H9 (cell line): ENCODE measurements around the gene KANSL1L. TPM values are rescaled to one million over a fixed set of nuclear protein-coding genes. Genes with fewer than 3 reads are reported as not detected.

ENCODE experiments used
- DNase-seq: peaks from one replicate; pipeline ENCODE4 v3.0.0-alpha.2; 2017
- H2AFZ ChIP-seq: one replicate; pipeline ENCODE4 v1.6.1; 2013; ENCODE audit warnings: mild to moderate bottlenecking, low read length, control low read depth, moderate library complexity
- H2AK5ac ChIP-seq: 2 replicates; pipeline ENCODE4 v1.6.1; 2013; ENCODE audit warnings: low read length, control low read depth, mixed read lengths; ENCODE audit not compliant: insufficient read length
- H2BK120ac ChIP-seq: one replicate; pipeline ENCODE4 v1.6.1; 2013; ENCODE audit warnings: low read depth, mild to moderate bottlenecking, low read length, control low read depth, inconsistent platforms; ENCODE audit not compliant: poor library complexity, severe bottlenecking
- H2BK12ac ChIP-seq: 2 replicates; pipeline ENCODE4 v1.6.1; 2013; ENCODE audit warnings: low read length, control low read depth, mixed read lengths, low read depth; ENCODE audit not compliant: insufficient read length
- H2BK15ac ChIP-seq: 2 replicates; pipeline ENCODE4 v1.6.1; 2013; ENCODE audit warnings: low read depth, low read length, control low read depth
- H2BK20ac ChIP-seq: one replicate; pipeline ENCODE4 v1.6.1; 2013; ENCODE audit warnings: low read depth, mild to moderate bottlenecking, low read length, control low read depth, inconsistent platforms; ENCODE audit not compliant: poor library complexity, severe bottlenecking
- H2BK5ac ChIP-seq: 2 replicates; pipeline ENCODE4 v1.6.1; 2013; ENCODE audit warnings: low read length, control low read depth, mixed read lengths; ENCODE audit not compliant: insufficient read length
- H3K14ac ChIP-seq: 2 replicates; pipeline ENCODE4 v1.6.1; 2013; ENCODE audit warnings: low read length, control low read depth; ENCODE audit not compliant: insufficient read depth
- H3K18ac ChIP-seq: 2 replicates; pipeline ENCODE4 v1.6.1; 2013; ENCODE audit warnings: low read depth, mild to moderate bottlenecking, mixed read lengths, low read length, control low read depth; ENCODE audit not compliant: insufficient read length
- H3K23ac ChIP-seq: 2 replicates; pipeline ENCODE4 v1.6.1; 2013; ENCODE audit warnings: low read length, control low read depth, mixed read lengths, low read depth; ENCODE audit not compliant: insufficient read length
- H3K23me2 ChIP-seq: 2 replicates; pipeline ENCODE4 v1.6.1; 2013; ENCODE audit warnings: low read depth, mild to moderate bottlenecking, mixed read lengths, low read length, control low read depth; ENCODE audit not compliant: insufficient read length, poor library complexity, severe bottlenecking
- H3K27ac ChIP-seq: 2 replicates; pipeline ENCODE4 v1.5.1; 2013; ENCODE audit warnings: low read length, control low read depth, mixed read lengths, low read depth; ENCODE audit not compliant: insufficient read length
- H3K27me3 ChIP-seq: 2 replicates; pipeline ENCODE4 v1.6.1; 2013; ENCODE audit warnings: low read length, control low read depth, inconsistent platforms; ENCODE audit not compliant: insufficient read depth
- H3K4ac ChIP-seq: 2 replicates; pipeline ENCODE4 v1.6.1; 2013; ENCODE audit warnings: low read depth, mild to moderate bottlenecking, control low read depth, inconsistent platforms, low read length, moderate library complexity
- H3K4me1 ChIP-seq: 2 replicates; pipeline ENCODE4 v1.6.1; 2013; ENCODE audit warnings: low read length, control low read depth, inconsistent platforms; ENCODE audit not compliant: insufficient read depth
- H3K4me2 ChIP-seq: 2 replicates; pipeline ENCODE4 v1.6.1; 2013; ENCODE audit warnings: low read length, control low read depth, mixed read lengths; ENCODE audit not compliant: insufficient read length, insufficient read depth
- H3K56ac ChIP-seq: 2 replicates; pipeline ENCODE4 v1.6.1; 2013; ENCODE audit warnings: low read depth, mild to moderate bottlenecking, mixed read lengths, low read length, control low read depth; ENCODE audit not compliant: insufficient read length
- H3K79me1 ChIP-seq: 2 replicates; pipeline ENCODE4 v1.6.1; 2013; ENCODE audit warnings: low read depth, mild to moderate bottlenecking, moderate library complexity, low read length, control low read depth, inconsistent platforms; ENCODE audit not compliant: insufficient read depth, poor library complexity, severe bottlenecking
- H3K79me2 ChIP-seq: 2 replicates; pipeline ENCODE4 v1.6.1; 2013; ENCODE audit warnings: low read length, control low read depth, inconsistent platforms; ENCODE audit not compliant: insufficient read depth
- H3K9ac ChIP-seq: 2 replicates; pipeline ENCODE4 v1.6.1; 2013; ENCODE audit warnings: low read length, control low read depth, mixed read lengths; ENCODE audit not compliant: insufficient read length; ENCODE audit errors: extremely low read depth
- H3K9me3 ChIP-seq: one replicate; pipeline ENCODE4 v1.6.1; 2013; ENCODE audit warnings: low read depth, low read length, inconsistent platforms; ENCODE audit not compliant: control insufficient read depth
- H3T11ph ChIP-seq: one replicate; pipeline ENCODE4 v1.6.1; 2013; ENCODE audit warnings: mild to moderate bottlenecking, low read length, control low read depth, inconsistent platforms
- H4K20me1 ChIP-seq: one replicate; pipeline ENCODE4 v1.6.1; 2013; ENCODE audit not compliant: control insufficient read depth, insufficient read length, insufficient read depth
- H4K5ac ChIP-seq: 2 replicates; pipeline ENCODE4 v1.6.1; 2013; ENCODE audit warnings: low read depth, mild to moderate bottlenecking, mixed read lengths, low read length, control low read depth; ENCODE audit not compliant: insufficient read length
- H4K8ac ChIP-seq: replicated peaks from 2 replicates; pipeline ENCODE4 v1.6.1; 2013; ENCODE audit warnings: low read length, control low read depth, mixed read lengths, low read depth; ENCODE audit not compliant: insufficient read length
- H4K91ac ChIP-seq: 2 replicates; pipeline ENCODE4 v1.6.1; 2013; ENCODE audit warnings: low read depth, mild to moderate bottlenecking, moderate library complexity, mixed read lengths, low read length, control low read depth; ENCODE audit not compliant: insufficient read length
- H3K27ac Mint-ChIP-seq, 3 experiments: 2 replicates in 2 of 3; 3 replicates in 1 of 3; pipeline ENCODE4 v1.8.0; 2020 to 2021; ENCODE audit warnings: mixed read lengths in 3 of 3, mild to moderate bottlenecking in 1 of 3, moderate library complexity in 1 of 3
- H3K27me3 Mint-ChIP-seq: 2 replicates; pipeline ENCODE4 v1.8.0; 2021; ENCODE audit warnings: low read depth, mild to moderate bottlenecking, moderate library complexity, mixed read lengths
- H3K36me3 Mint-ChIP-seq, 3 experiments: 2 replicates in 2 of 3; 3 replicates in 1 of 3; pipeline ENCODE4 v1.8.0; 2020 to 2021; ENCODE audit warnings: low read depth in 3 of 3, mixed read lengths in 3 of 3; ENCODE audit not compliant: insufficient read depth in 1 of 3
- H3K4me1 Mint-ChIP-seq, 2 experiments: 2 replicates each; pipeline ENCODE4 v1.8.0; 2020; ENCODE audit warnings: mixed read lengths in 2 of 2
- H3K4me3 Mint-ChIP-seq, 2 experiments: 2 replicates in 1 of 2; 3 replicates in 1 of 2; pipeline ENCODE4 v1.8.0; 2020 to 2021; ENCODE audit warnings: mild to moderate bottlenecking in 2 of 2, mixed read lengths in 2 of 2, moderate library complexity in 1 of 2
- H3K9me3 Mint-ChIP-seq, 2 experiments: 2 replicates in 1 of 2; 3 replicates in 1 of 2; pipeline ENCODE4 v1.8.0; 2020; ENCODE audit warnings: mild to moderate bottlenecking in 2 of 2, mixed read lengths in 2 of 2, moderate library complexity in 1 of 2
- WGBS: extraction: QIAGEN DNeasy Blood & Tissue Kit; methylation state at CpG from one replicate; pipeline ENCODE4 v1.1.7; 2013; ENCODE audit warnings: missing lambda C conversion rate, low lambda C conversion rate, mixed read lengths; ENCODE audit not compliant: insufficient read length; ENCODE audit errors: extremely low coverage; 5-methylcytosine and 5-hydroxymethylcytosine counted together
- total RNA-seq: library from RNA; stranded (reverse); gene quantifications from 2 replicates; pipeline ENCODE4 v1.2.1, GENCODE V29; 2021
- TF ChIP-seq, protein P1 (sequence below): fragments of 200-600 bp; sonication (generic); conservative IDR thresholded peaks from 3 replicates; pipeline ENCODE4 v1.8.0; 2021; ENCODE audit warnings: antibody characterized with exemption, mild to moderate bottlenecking

Gene KANSL1L
- total RNA-seq, 1 experiment from 2014 or later, result 8.2 TPM

- Histone ChIP-seq H2BK120ac (no peak overlapping the region), H2AK5ac (no peak overlapping the region), H3T11ph (no peak overlapping the region), H3K4me1 (no peaks in the 10 kb centered on the region), H4K5ac (no peak overlapping the region), H4K8ac (no peak overlapping the region), H2BK20ac (no peak overlapping the region), H3K18ac (no peak overlapping the region), H4K91ac (no peak overlapping the region), H3K56ac (no peak overlapping the region), H2BK15ac (no peak overlapping the region), H3K79me2 (no peaks in the 10 kb centered on the region), H2BK12ac (no peak overlapping the region), H3K23me2 (no peaks in the 10 kb centered on the region), H2BK5ac (no peak overlapping the region), H3K27me3 (no peaks in the 10 kb centered on the region), H3K23ac (no peak overlapping the region), H3K27ac (no peak overlapping the region), H4K20me1 (no peaks in the 10 kb centered on the region), H2AFZ (no peak overlapping the region), H3K4me2 (no peak overlapping the region), H3K9ac (no peak overlapping the region), H3K79me1 (no peaks in the 10 kb centered on the region), H3K14ac (no peak overlapping the region), H3K4ac (no peak overlapping the region), H3K9me3 (no peaks in the 10 kb centered on the region)
- no peaks in the 10 kb centered on the region for H3K4me1 Mint-ChIP-seq
- H3K36me3 Mint-ChIP-seq, result 0 out of 7 replicates have a peak, but pooled peaks cover 0 to 1% (median 0%) of the 10 kb centered on the region in 3 experiments
- no peaks in the 10 kb centered on the region; a peak in 1 of 5 replicates for H3K9me3 Mint-ChIP-seq
- no peak overlapping the region for H3K27ac Mint-ChIP-seq
- TF ChIP-seq, protein P1, sequence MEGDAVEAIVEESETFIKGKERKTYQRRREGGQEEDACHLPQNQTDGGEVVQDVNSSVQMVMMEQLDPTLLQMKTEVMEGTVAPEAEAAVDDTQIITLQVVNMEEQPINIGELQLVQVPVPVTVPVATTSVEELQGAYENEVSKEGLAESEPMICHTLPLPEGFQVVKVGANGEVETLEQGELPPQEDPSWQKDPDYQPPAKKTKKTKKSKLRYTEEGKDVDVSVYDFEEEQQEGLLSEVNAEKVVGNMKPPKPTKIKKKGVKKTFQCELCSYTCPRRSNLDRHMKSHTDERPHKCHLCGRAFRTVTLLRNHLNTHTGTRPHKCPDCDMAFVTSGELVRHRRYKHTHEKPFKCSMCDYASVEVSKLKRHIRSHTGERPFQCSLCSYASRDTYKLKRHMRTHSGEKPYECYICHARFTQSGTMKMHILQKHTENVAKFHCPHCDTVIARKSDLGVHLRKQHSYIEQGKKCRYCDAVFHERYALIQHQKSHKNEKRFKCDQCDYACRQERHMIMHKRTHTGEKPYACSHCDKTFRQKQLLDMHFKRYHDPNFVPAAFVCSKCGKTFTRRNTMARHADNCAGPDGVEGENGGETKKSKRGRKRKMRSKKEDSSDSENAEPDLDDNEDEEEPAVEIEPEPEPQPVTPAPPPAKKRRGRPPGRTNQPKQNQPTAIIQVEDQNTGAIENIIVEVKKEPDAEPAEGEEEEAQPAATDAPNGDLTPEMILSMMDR, result no peak
- WGBS, result no CpG with 5 or more reads among the region's 2 CpGs
- DNase-seq, result no peak
- H3K4me3 Mint-ChIP-seq, result no peak overlapping the region
- 0 out of 2 replicates have a peak, but pooled peaks cover 1% of the 10 kb centered on the region for H3K27me3 Mint-ChIP-seq
Measured at GRCh38 chr2:210034087-210034683, 137.0 kb downstream of the KANSL1L start.
